Measurements from ENCODE around the gene RPL22.

The RPL22 gene

GRCh38 chr1:6145864-6146410 is 53.5 kb downstream of the RPL22 start:
- H3K4me2 ChIP-seq = no peak overlapping the region
- H3K36me3 ChIP-seq (ENCODE audit: insufficient read depth) = no peaks in the 10 kb centered on the region
- peaks cover 4% of the 10 kb centered on the region for H3K4me1 ChIP-seq (ENCODE audit: low read depth, poor library complexity, severe bottlenecking)
- no peak overlapping the region for H3K27ac ChIP-seq
- H3K27me3 ChIP-seq (ENCODE audit: insufficient read depth, low read depth) = peaks cover 92% of the 10 kb centered on the region
- H3K4me3 ChIP-seq (IDR thresholded peaks at IDR 0.05; ENCODE audit: insufficient read depth, low read depth, low read length) = no peak overlapping the region
- TF ChIP-seq CTCF (conservative IDR thresholded peaks at IDR 0.05; ENCODE audit: low read depth, low read length) = no peak
- no peaks in the 10 kb centered on the region for H3K79me2 ChIP-seq (ENCODE audit: insufficient read depth, low read depth)
- no peak overlapping the region for H3K9ac ChIP-seq
- no peak overlapping the region for H2AFZ ChIP-seq (ENCODE audit: low read depth)
- no peaks in the 10 kb centered on the region for H4K20me1 ChIP-seq (ENCODE audit: insufficient read depth)

GRCh38 chr1:6145396-6145750 is 54.0 kb downstream of the RPL22 start:
- Histone ChIP-seq H3K4me1 (ENCODE audit: low read depth, poor library complexity, severe bottlenecking) (peaks cover 4% of the 10 kb centered on the region), H3K79me2 (ENCODE audit: insufficient read depth, low read depth) (no peaks in the 10 kb centered on the region), H3K36me3 (ENCODE audit: insufficient read depth) (no peaks in the 10 kb centered on the region), H3K4me3 (IDR thresholded peaks at IDR 0.05; ENCODE audit: insufficient read depth, low read depth, low read length) (no peak overlapping the region), H3K27ac (no peak overlapping the region), H4K20me1 (ENCODE audit: insufficient read depth) (no peaks in the 10 kb centered on the region), H2AFZ (ENCODE audit: low read depth) (no peak overlapping the region), H3K27me3 (ENCODE audit: insufficient read depth, low read depth) (peaks cover 92% of the 10 kb centered on the region), H3K4me2 (no peak overlapping the region), H3K9ac (no peak overlapping the region)
- TF ChIP-seq CTCF (conservative IDR thresholded peaks at IDR 0.05; ENCODE audit: low read depth, low read length) = no peak

- H3K79me2 ChIP-seq (ENCODE audit: insufficient read depth, low read depth) = no peaks in the 10 kb centered on the region
- peaks cover 4% of the 10 kb centered on the region for H3K4me1 ChIP-seq (ENCODE audit: low read depth, poor library complexity, severe bottlenecking)
- H3K9ac ChIP-seq = no peak overlapping the region
- H3K27me3 ChIP-seq (ENCODE audit: insufficient read depth, low read depth) = peaks cover 92% of the 10 kb centered on the region
- H2AFZ ChIP-seq (ENCODE audit: low read depth) = no peak overlapping the region
- no peak overlapping the region for H3K4me2 ChIP-seq
- no peak overlapping the region for H3K4me3 ChIP-seq (IDR thresholded peaks at IDR 0.05; ENCODE audit: insufficient read depth, low read depth, low read length)
- H4K20me1 ChIP-seq (ENCODE audit: insufficient read depth) = no peaks in the 10 kb centered on the region
- H3K27ac ChIP-seq = no peak overlapping the region
- no peak for TF ChIP-seq CTCF (conservative IDR thresholded peaks at IDR 0.05; ENCODE audit: low read depth, low read length)
- no peaks in the 10 kb centered on the region for H3K36me3 ChIP-seq (ENCODE audit: insufficient read depth)
Measured at GRCh38 chr1:6144647-6145395, 54.6 kb downstream of the RPL22 start.

GRCh38 chr1:6144175-6144574 is 55.2 kb downstream of the RPL22 start:
- H3K4me2 ChIP-seq = no peak overlapping the region
- H4K20me1 ChIP-seq (ENCODE audit: insufficient read depth) = no peaks in the 10 kb centered on the region
- H2AFZ ChIP-seq (ENCODE audit: low read depth) = no peak overlapping the region
- H3K4me1 ChIP-seq (ENCODE audit: low read depth, poor library complexity, severe bottlenecking) = peaks cover 4% of the 10 kb centered on the region
- no peak for TF ChIP-seq CTCF (conservative IDR thresholded peaks at IDR 0.05; ENCODE audit: low read depth, low read length)
- no peak overlapping the region for H3K27ac ChIP-seq
- H3K9ac ChIP-seq = no peak overlapping the region
- H3K36me3 ChIP-seq (ENCODE audit: insufficient read depth) = no peaks in the 10 kb centered on the region
- peaks cover 92% of the 10 kb centered on the region for H3K27me3 ChIP-seq (ENCODE audit: insufficient read depth, low read depth)
- H3K79me2 ChIP-seq (ENCODE audit: insufficient read depth, low read depth) = no peaks in the 10 kb centered on the region
- no peak overlapping the region for H3K4me3 ChIP-seq (IDR thresholded peaks at IDR 0.05; ENCODE audit: insufficient read depth, low read depth, low read length)

All from KMS-11 (cell line).